Transverse colon (tissue), 4 donors: ENCODE measurements around the gene MYO3A. TPM values are rescaled to one million over a fixed set of nuclear protein-coding genes. Genes with fewer than 3 reads are reported as not detected.
"Not testable (repeated sequence)": the region's sequence is repeated elsewhere in the genome, so short reads cannot be mapped to it uniquely, and the experiment has no call there.

Experiments used
- DNase-seq: peaks from one replicate; pipeline ENCODE4 v3.0.0-alpha.2; 2019
- H3K27ac ChIP-seq, 4 donors: fragments of 200-600 bp; sonication (generic); 2 replicates each; pipeline ENCODE4 v1.5.1; 2016 to 2018; ENCODE audit warnings: inconsistent platforms in 4 of 4
- H3K27me3 ChIP-seq: fragments of 200-600 bp; sonication (generic); 2 replicates; pipeline ENCODE4 v1.5.1; 2017; ENCODE audit warnings: inconsistent platforms
- H3K36me3 ChIP-seq, 4 donors: fragments of 200-600 bp; sonication (generic); 2 replicates each; pipeline ENCODE4 v1.5.1; 2017 to 2019; ENCODE audit warnings: inconsistent platforms in 4 of 4
- H3K4me1 ChIP-seq, 4 donors: fragments of 200-600 bp; sonication (generic); 2 replicates each; pipeline ENCODE4 v1.5.1; 2017 to 2020; ENCODE audit warnings: inconsistent platforms in 4 of 4
- H3K4me3 ChIP-seq, 4 donors: fragments of 200-600 bp; sonication (generic); 1 replicate in 1 of 4; 2 replicates in 3 of 4; pipeline versions ENCODE4 v1.5.1 to v1.6.1; 2017 to 2019; ENCODE audit warnings: inconsistent platforms in 4 of 4
- H3K9me3 ChIP-seq, 2 donors: fragments of 200-600 bp; sonication (generic); 2 replicates each; pipeline ENCODE4 v1.5.1; 2017 to 2019; ENCODE audit warnings: inconsistent platforms in 2 of 2
- EP300 ChIP-seq: sonication (generic); formaldehyde crosslinking; IDR thresholded peaks from one replicate; pipeline ENCODE4 v1.6.1; 2017; ENCODE audit warnings: antibody characterized with exemption, low read depth
- POLR2A ChIP-seq: fragments of 450-650 bp; IDR thresholded peaks from one replicate; pipeline ENCODE4 v1.6.1; 2016; ENCODE audit warnings: antibody characterized with exemption, mild to moderate bottlenecking, moderate library complexity
- POLR2AphosphoS5 ChIP-seq, 3 donors: sonication (generic); formaldehyde crosslinking; IDR thresholded peaks; one replicate each; pipeline ENCODE4 v1.6.1; 2016; ENCODE audit warnings: antibody characterized with exemption in 3 of 3
- WGBS, 2 donors: methylation state at CpG; one replicate each; pipeline ENCODE4 v1.1.5; 2018; ENCODE audit warnings: low coverage in 1 of 2; 5-methylcytosine and 5-hydroxymethylcytosine counted together
- in situ Hi-C, 4 donors: fragments of 200-750 bp; cut with MboI; loops; one replicate each; pipeline versions ENCODE4 v1.15.0 to v1.15.1; 2017; ENCODE audit warnings: low sequenced_read_pairs in 3 of 4, low pct_ligation_motif_present in 1 of 4, low pct_unique_long_range_greater_than_20kb in 1 of 4
- intact Hi-C: fragments of 100-400 bp; cut with DNase I; formaldehyde crosslinking; loops from one replicate; pipeline ENCODE4 v1.15.1; 2023; ENCODE audit warnings: low total_unique reads
- total RNA-seq, 4 donors: library from RNA; depleted of rRNA; stranded (reverse); fragments of >200 nt; gene quantifications; one replicate each; pipeline ENCODE4 v1.1.0, GENCODE V29; 2016
- TF ChIP-seq, protein P1 (sequence below), 5 experiments: fragments of 200-600 bp in 3 of 5; fragments of 450-650 bp in 2 of 5; sonication (generic) in 3 of 5; IDR thresholded peaks; 1 replicate in 2 of 5; 2 replicates in 3 of 5; pipeline ENCODE4 v1.5.1; 2016 to 2017; ENCODE audit warnings: antibody characterized with exemption in 5 of 5, inconsistent platforms in 3 of 5, mild to moderate bottlenecking in 2 of 5, moderate library complexity in 1 of 5

The MYO3A gene
- total RNA-seq, 4 donors from 2014 or later = 0.27 to 1.3 (median 1.2) TPM; not detected in 1

DNA sequence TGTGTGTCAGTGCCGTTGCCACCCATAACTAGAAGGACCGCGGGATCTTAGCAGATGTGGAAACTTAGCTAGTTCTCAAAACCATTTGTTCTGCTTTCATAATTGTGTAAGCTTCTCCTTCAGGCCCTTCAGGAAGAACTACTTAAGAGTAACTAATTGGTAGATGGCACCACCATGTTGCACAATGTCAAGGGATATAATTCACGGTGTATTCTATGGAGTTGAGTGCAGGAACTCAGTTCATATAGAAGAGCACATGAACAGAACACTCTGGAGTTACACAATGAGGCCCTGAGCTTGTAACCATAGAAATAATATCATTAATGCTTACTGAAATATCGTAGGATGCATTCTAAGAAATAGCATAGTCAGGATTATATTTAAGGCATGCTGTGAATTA is 156.0 kb downstream of the MYO3A start:
- Histone ChIP-seq H3K9me3 (no peaks in the 10 kb centered on the region), H3K36me3 (no peaks in the 10 kb centered on the region), H3K27me3 (no peaks in the 10 kb centered on the region), H3K27ac (no peak overlapping the region), H3K4me3 (no peak overlapping the region), H3K4me1 (no peaks in the 10 kb centered on the region)
- DNase-seq = no peak
- WGBS, 2 donors = 83% methylated on average over 5 of the region's 5 CpGs
- intact Hi-C loops (no loop called here), in situ Hi-C loops (no loop called here)
- TF ChIP-seq EP300 = no peak
- no peak for TF ChIP-seq POLR2AphosphoS5 (IDR thresholded peaks at IDR 0.05)
- TF ChIP-seq, protein P1, sequence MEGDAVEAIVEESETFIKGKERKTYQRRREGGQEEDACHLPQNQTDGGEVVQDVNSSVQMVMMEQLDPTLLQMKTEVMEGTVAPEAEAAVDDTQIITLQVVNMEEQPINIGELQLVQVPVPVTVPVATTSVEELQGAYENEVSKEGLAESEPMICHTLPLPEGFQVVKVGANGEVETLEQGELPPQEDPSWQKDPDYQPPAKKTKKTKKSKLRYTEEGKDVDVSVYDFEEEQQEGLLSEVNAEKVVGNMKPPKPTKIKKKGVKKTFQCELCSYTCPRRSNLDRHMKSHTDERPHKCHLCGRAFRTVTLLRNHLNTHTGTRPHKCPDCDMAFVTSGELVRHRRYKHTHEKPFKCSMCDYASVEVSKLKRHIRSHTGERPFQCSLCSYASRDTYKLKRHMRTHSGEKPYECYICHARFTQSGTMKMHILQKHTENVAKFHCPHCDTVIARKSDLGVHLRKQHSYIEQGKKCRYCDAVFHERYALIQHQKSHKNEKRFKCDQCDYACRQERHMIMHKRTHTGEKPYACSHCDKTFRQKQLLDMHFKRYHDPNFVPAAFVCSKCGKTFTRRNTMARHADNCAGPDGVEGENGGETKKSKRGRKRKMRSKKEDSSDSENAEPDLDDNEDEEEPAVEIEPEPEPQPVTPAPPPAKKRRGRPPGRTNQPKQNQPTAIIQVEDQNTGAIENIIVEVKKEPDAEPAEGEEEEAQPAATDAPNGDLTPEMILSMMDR (IDR thresholded peaks at IDR 0.05) = no peak
- TF ChIP-seq POLR2A = no peak

DNA sequence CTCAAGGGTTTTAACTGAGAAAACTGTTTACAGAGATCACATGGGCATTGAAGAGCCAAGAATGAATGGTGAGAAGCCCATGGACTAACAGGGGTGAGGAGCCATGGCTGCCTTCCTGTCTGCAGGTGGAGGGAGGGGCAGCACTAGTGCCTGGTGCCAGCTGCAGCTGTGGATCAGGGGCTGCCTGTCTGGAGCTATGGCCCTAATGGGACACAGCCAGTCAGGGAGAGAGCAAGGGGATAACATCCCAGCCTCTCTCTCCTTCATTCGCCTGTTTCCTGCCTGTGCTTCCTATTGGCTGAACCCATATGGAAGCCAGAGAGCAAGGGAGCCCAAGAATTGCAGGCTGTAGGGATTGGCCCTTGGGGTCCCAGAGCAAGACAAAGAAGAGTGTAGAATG is 156.7 kb downstream of the MYO3A start:
- H3K27ac ChIP-seq = no peak overlapping the region
- H3K4me1 ChIP-seq = no peaks in the 10 kb centered on the region
- intact Hi-C loops (no loop called here), in situ Hi-C loops (no loop called here)
- H3K4me3 ChIP-seq = no peak overlapping the region
- no peak for DNase-seq
- no peak for TF ChIP-seq POLR2AphosphoS5 (IDR thresholded peaks at IDR 0.05)
- no peak for TF ChIP-seq EP300
- TF ChIP-seq POLR2A = no peak
- TF ChIP-seq, protein P1 (IDR thresholded peaks at IDR 0.05) = no peak
- WGBS, 2 donors = 76% methylated on average over 1 of the region's 1 CpG; no CpG with 5 or more reads in 1 of the 2 donors
- no peaks in the 10 kb centered on the region for H3K36me3 ChIP-seq
- no peaks in the 10 kb centered on the region for H3K27me3 ChIP-seq
- H3K9me3 ChIP-seq = no peaks in the 10 kb centered on the region

DNA sequence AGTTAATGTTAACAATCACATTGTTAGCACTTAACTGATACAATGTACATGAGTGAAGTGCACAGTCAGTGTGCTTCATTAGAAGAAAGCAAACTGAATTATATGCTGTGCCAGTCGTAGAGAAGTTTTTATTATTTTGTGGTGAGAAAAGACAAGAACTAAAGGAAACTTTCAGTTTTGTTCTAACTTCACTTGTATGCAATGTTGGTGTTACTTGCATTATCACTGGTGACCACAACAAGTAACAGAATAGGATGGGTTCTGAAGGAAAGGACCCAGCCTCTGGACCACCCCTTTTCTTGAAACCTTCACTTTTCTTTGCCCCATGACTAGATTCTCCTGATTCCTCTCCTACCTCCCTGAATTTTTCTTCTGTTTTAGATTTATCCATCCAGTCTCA is 159.2 kb downstream of the MYO3A start:
- TF ChIP-seq EP300 = no peak
- TF ChIP-seq, protein P1 (IDR thresholded peaks at IDR 0.05) = no peak
- TF ChIP-seq POLR2A = no peak
- TF ChIP-seq POLR2AphosphoS5 (IDR thresholded peaks at IDR 0.05) = no peak
- no peak for DNase-seq
- H3K27me3 ChIP-seq = no peaks in the 10 kb centered on the region
- H3K9me3 ChIP-seq = no peaks in the 10 kb centered on the region
- no peaks in the 10 kb centered on the region for H3K36me3 ChIP-seq
- no peak overlapping the region for H3K27ac ChIP-seq
- 25 to 36% methylated on average over 1 of the region's 1 CpG for WGBS, 2 donors
- intact Hi-C loops (no loop called here), in situ Hi-C loops (no loop called here)
- H3K4me3 ChIP-seq = no peak overlapping the region
- H3K4me1 ChIP-seq = no peaks in the 10 kb centered on the region

DNA sequence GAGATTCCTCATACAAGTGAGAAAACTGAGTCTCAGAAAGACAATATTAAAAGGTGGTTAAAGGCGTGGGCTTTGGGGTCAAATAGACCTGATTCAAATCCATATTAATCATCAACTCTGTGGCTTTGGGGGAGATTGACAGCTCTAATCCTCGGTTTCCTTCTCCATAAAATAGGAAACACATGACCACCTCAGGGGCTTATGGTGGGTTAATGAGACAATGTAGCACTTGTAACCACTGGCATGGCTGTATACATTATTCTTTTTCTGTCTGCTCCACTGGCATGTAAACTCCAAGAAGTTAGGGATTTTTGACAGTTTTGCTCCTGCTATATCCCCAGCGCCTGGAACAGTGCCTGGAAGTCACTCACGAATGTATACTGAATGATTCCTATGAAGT is 161.8 kb downstream of the MYO3A start:
- 61 to 64% methylated on average over 4 of the region's 4 CpGs for WGBS, 2 donors
- no peak overlapping the region for H3K4me3 ChIP-seq
- TF ChIP-seq, protein P1 (IDR thresholded peaks at IDR 0.05) = no peak
- no peak for TF ChIP-seq POLR2AphosphoS5 (IDR thresholded peaks at IDR 0.05)
- no peak for TF ChIP-seq POLR2A
- no peak for TF ChIP-seq EP300
- no peaks in the 10 kb centered on the region for H3K4me1 ChIP-seq
- H3K27ac ChIP-seq = no peak overlapping the region
- no peaks in the 10 kb centered on the region for H3K9me3 ChIP-seq
- no peaks in the 10 kb centered on the region for H3K27me3 ChIP-seq
- no peak for DNase-seq
- H3K36me3 ChIP-seq = no peaks in the 10 kb centered on the region
- intact Hi-C loops (no loop called here), in situ Hi-C loops (no loop called here)

DNA sequence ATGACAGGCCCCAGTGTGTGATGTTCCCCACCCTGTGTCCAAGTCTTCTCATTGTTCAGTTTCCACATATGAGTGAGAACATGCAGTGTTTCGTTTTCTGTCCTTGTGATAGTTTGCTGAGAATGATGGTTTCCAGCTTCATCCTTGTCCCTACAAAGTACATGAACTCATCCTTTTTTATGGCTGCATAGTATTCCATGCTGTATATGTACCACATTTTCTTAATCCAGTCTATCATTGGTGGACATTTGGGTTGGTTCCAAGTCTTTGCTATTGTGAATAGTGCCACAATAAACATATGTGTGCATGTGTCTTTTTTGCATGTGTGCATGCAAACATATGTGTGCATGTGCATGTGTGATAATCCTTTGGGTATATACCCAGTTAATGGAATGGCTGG is 163.5 kb downstream of the MYO3A start:
- H3K36me3 ChIP-seq, H3K4me1 ChIP-seq, in situ Hi-C loops, H3K27me3 ChIP-seq, H3K4me3 ChIP-seq, H3K27ac ChIP-seq, intact Hi-C loops, DNase-seq, H3K9me3 ChIP-seq: not testable (repeated sequence)
- WGBS, 2 donors = 82% methylated on average over 1 of the region's 1 CpG; no CpG with 5 or more reads in 1 of the 2 donors
